WTC11 (cell line): Measurements from ENCODE around the gene FOXA1.

Experiments used
- FOXK1 ChIP-seq: sonication (generic); formaldehyde crosslinking; IDR thresholded peaks from 2 replicates; pipeline ENCODE4 v1.8.0; 2022; ENCODE audit warnings: mild to moderate bottlenecking, moderate library complexity, missing genetic modification reagents
- IRF1 ChIP-seq: sonication (generic); formaldehyde crosslinking; IDR thresholded peaks from 2 replicates; pipeline ENCODE4 v1.8.0; 2023; ENCODE audit warnings: missing genetic modification reagents
- JUN ChIP-seq: sonication (generic); formaldehyde crosslinking; IDR thresholded peaks from 2 replicates; pipeline ENCODE4 v1.8.0; 2023; ENCODE audit warnings: mild to moderate bottlenecking, missing genetic modification reagents
- KAT7 ChIP-seq: sonication (generic); formaldehyde crosslinking; IDR thresholded peaks from 2 replicates; pipeline ENCODE4 v1.8.1; 2023; ENCODE audit warnings: missing genetic modification reagents, mild to moderate bottlenecking, borderline replicate concordance
- MXD4 ChIP-seq: fragments of 250-450 bp; sonication (Bioruptor Pico); IDR thresholded peaks from 2 replicates; pipeline ENCODE4 v1.8.0; 2021; ENCODE audit warnings: mild to moderate bottlenecking, moderate library complexity, borderline replicate concordance
- RELA ChIP-seq: sonication (generic); formaldehyde crosslinking; IDR thresholded peaks from 2 replicates; pipeline ENCODE4 v1.8.1; 2022; ENCODE audit warnings: missing genetic modification reagents, mild to moderate bottlenecking, borderline replicate concordance
- TCF7 ChIP-seq: sonication (generic); formaldehyde crosslinking; IDR thresholded peaks from 2 replicates; pipeline ENCODE4 v1.8.0; 2022; ENCODE audit warnings: mild to moderate bottlenecking, low read depth, missing genetic modification reagents, moderate library complexity
- USF2 ChIP-seq: sonication (generic); formaldehyde crosslinking; IDR thresholded peaks from 2 replicates; pipeline ENCODE4 v1.8.1; 2023; ENCODE audit warnings: mild to moderate bottlenecking, missing genetic modification reagents, moderate library complexity
- ZSCAN18 ChIP-seq: fragments of 250-450 bp; sonication (Bioruptor Pico); IDR thresholded peaks from 2 replicates; pipeline ENCODE4 v2.1.2; 2022; ENCODE audit warnings: mild to moderate bottlenecking, moderate library complexity
- TF ChIP-seq, protein P1 (sequence below): fragments of 200-600 bp; IDR thresholded peaks from 2 replicates; pipeline ENCODE4 v1.8.0; 2022; ENCODE audit warnings: antibody characterized with exemption
- TF ChIP-seq, protein P2 (sequence below): sonication (generic); formaldehyde crosslinking; IDR thresholded peaks from 2 replicates; pipeline ENCODE4 v1.8.1; 2023; ENCODE audit warnings: mild to moderate bottlenecking, moderate library complexity, missing genetic modification reagents
- TF ChIP-seq, protein P3 (sequence below): sonication (generic); formaldehyde crosslinking; IDR thresholded peaks from 2 replicates; pipeline ENCODE4 v1.8.0; 2022; ENCODE audit warnings: mild to moderate bottlenecking, missing genetic modification reagents

DNA sequence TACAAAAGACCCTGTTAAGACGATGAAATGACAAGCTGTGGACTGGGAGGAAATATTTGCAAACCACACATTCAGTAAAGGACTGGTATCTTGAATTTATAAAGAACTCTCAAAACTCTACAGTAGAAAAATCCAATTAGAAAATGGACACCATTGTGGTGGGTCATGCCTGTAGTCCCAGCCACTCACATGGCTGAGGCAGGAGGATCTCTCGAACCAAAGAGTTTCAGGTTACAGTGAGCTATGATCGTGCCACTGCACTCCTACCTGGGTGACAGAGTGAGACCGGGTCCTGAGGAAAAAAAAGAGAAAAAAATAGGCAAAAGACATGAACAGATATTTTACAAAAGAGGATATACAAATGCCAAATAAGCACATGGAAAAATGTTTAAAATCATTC is 42.3 kb upstream of the FOXA1 start:
- TF ChIP-seq, protein P1, sequence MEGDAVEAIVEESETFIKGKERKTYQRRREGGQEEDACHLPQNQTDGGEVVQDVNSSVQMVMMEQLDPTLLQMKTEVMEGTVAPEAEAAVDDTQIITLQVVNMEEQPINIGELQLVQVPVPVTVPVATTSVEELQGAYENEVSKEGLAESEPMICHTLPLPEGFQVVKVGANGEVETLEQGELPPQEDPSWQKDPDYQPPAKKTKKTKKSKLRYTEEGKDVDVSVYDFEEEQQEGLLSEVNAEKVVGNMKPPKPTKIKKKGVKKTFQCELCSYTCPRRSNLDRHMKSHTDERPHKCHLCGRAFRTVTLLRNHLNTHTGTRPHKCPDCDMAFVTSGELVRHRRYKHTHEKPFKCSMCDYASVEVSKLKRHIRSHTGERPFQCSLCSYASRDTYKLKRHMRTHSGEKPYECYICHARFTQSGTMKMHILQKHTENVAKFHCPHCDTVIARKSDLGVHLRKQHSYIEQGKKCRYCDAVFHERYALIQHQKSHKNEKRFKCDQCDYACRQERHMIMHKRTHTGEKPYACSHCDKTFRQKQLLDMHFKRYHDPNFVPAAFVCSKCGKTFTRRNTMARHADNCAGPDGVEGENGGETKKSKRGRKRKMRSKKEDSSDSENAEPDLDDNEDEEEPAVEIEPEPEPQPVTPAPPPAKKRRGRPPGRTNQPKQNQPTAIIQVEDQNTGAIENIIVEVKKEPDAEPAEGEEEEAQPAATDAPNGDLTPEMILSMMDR = no peak
- TF ChIP-seq FOXK1 (CRISPR knock-in tag) (no peak), MXD4 (CRISPR knock-in tag) (no peak), JUN (CRISPR knock-in tag) (no peak), RELA (CRISPR knock-in tag) (no peak), TCF7 (CRISPR knock-in tag) (no peak), USF2 (CRISPR knock-in tag) (no peak), KAT7 (CRISPR knock-in tag) (no peak), ZSCAN18 (CRISPR knock-in tag) (no peak), IRF1 (no peak)
- TF ChIP-seq, protein P2, sequence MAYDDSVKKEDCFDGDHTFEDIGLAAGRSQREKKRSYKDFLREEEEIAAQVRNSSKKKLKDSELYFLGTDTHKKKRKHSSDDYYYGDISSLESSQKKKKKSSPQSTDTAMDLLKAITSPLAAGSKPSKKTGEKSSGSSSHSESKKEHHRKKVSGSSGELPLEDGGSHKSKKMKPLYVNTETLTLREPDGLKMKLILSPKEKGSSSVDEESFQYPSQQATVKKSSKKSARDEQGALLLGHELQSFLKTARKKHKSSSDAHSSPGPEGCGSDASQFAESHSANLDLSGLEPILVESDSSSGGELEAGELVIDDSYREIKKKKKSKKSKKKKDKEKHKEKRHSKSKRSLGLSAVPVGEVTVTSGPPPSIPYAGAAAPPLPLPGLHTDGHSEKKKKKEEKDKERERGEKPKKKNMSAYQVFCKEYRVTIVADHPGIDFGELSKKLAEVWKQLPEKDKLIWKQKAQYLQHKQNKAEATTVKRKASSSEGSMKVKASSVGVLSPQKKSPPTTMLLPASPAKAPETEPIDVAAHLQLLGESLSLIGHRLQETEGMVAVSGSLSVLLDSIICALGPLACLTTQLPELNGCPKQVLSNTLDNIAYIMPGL (CRISPR knock-in tag) = no peak
- TF ChIP-seq, protein P3, sequence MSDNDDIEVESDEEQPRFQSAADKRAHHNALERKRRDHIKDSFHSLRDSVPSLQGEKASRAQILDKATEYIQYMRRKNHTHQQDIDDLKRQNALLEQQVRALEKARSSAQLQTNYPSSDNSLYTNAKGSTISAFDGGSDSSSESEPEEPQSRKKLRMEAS (CRISPR knock-in tag) = no peak
